T-helper 9 cell (primary cell): ENCODE results near the gene ASCC1.
"Not testable (repeated sequence)": the region's sequence is repeated elsewhere in the genome, so short reads cannot be mapped to it uniquely, and the experiment has no call there.

Experiments
- DNase-seq: peaks from one replicate; pipeline ENCODE4 v3.0.0-alpha.2; 2020

The ASCC1 gene

GRCh38 chr10:72123616-72124015 lies 92.5 kb downstream of the ASCC1 start:
- no peak for DNase-seq

- DNase-seq, result no peak
Measured at GRCh38 chr10:72122221-72122620, 93.9 kb downstream of the ASCC1 start.

- DNase-seq, result no peak
Measured at GRCh38 chr10:72121389-72121788, 94.7 kb downstream of the ASCC1 start.

- DNase-seq, result no peak
Measured at GRCh38 chr10:72116372-72116771, 99.7 kb downstream of the ASCC1 start.

- no peak for DNase-seq
Measured at GRCh38 chr10:72114706-72115450, 101.2 kb downstream of the ASCC1 start.

- no peak for DNase-seq
Measured at GRCh38 chr10:72110673-72111401, 105.2 kb downstream of the ASCC1 start.

- DNase-seq, result no peak
Measured at GRCh38 chr10:72109636-72110157, 106.4 kb downstream of the ASCC1 start.

GRCh38 chr10:72108830-72109635 lies 107.0 kb downstream of the ASCC1 start:
- no peak for DNase-seq

- not testable (repeated sequence) for DNase-seq
Measured at GRCh38 chr10:72108004-72108370, 108.1 kb downstream of the ASCC1 start.

GRCh38 chr10:72107325-72108003 lies 108.6 kb downstream of the ASCC1 start:
- DNase-seq, result no peak

GRCh38 chr10:72106896-72107295 lies 109.2 kb downstream of the ASCC1 start:
- DNase-seq, result no peak

GRCh38 chr10:72106154-72106849 lies 109.8 kb downstream of the ASCC1 start:
- DNase-seq, result no peak

GRCh38 chr10:72105710-72106109 lies 110.4 kb downstream of the ASCC1 start:
- DNase-seq, result no peak

- DNase-seq, result no peak
Measured at GRCh38 chr10:72105098-72105475, 111.0 kb downstream of the ASCC1 start.

- DNase-seq, result no peak
Measured at GRCh38 chr10:72104472-72105097, 111.5 kb downstream of the ASCC1 start.

- no peak for DNase-seq
Measured at GRCh38 chr10:72099600-72099921, 116.5 kb downstream of the ASCC1 start.

- no peak for DNase-seq
Measured at GRCh38 chr10:72098836-72099599, 117.1 kb downstream of the ASCC1 start.

GRCh38 chr10:72098301-72098835 lies 117.7 kb downstream of the ASCC1 start:
- no peak for DNase-seq

- DNase-seq, result no peak
Measured at GRCh38 chr10:72097448-72098300, 118.4 kb downstream of the ASCC1 start.
